ENCODE results near the gene USP35.
A peak's percentile ranks its signal among the peaks of the same experiment; 100 is the strongest.
"Not testable (repeated sequence)": the region's sequence is repeated elsewhere in the genome, so short reads cannot be mapped to it uniquely, and the experiment has no call there.

The USP35 gene

GRCh38 chr11:78216021-78216420 lies 27.3 kb downstream of the USP35 start:
- no peak for DNase-seq (ENCODE audit: low spot score)

GRCh38 chr11:78216571-78217287 lies 28.0 kb downstream of the USP35 start:
- no peak for DNase-seq (ENCODE audit: low spot score)

GRCh38 chr11:78217650-78218541 lies 29.2 kb downstream of the USP35 start:
- no peak for DNase-seq (ENCODE audit: low spot score)

GRCh38 chr11:78218707-78219492 lies 30.2 kb downstream of the USP35 start:
- no peak for DNase-seq (ENCODE audit: low spot score)

GRCh38 chr11:78219493-78220217 lies 30.9 kb downstream of the USP35 start:
- DNase-seq (ENCODE audit: low spot score) = no peak

GRCh38 chr11:78220218-78221157 lies 31.8 kb downstream of the USP35 start:
- no peak for DNase-seq (ENCODE audit: low spot score)

- DNase-seq (ENCODE audit: low spot score) = no peak
These were observed 32.9 kb downstream of the USP35 start for GRCh38 chr11:78221396-78222315.

- DNase-seq (ENCODE audit: low spot score) = not testable (repeated sequence)
These were observed 34.0 kb downstream of the USP35 start for GRCh38 chr11:78222726-78223125.

GRCh38 chr11:78223320-78223954 lies 34.7 kb downstream of the USP35 start:
- DNase-seq (ENCODE audit: low spot score) = no peak

- no peak for DNase-seq (ENCODE audit: low spot score)
These were observed 35.8 kb downstream of the USP35 start for GRCh38 chr11:78224506-78224905.

- no peak for DNase-seq (ENCODE audit: low spot score)
These were observed 36.2 kb downstream of the USP35 start for GRCh38 chr11:78224906-78225420.

- no peak for DNase-seq (ENCODE audit: low spot score)
These were observed 38.3 kb downstream of the USP35 start for GRCh38 chr11:78226684-78227680.

GRCh38 chr11:78227921-78228320 lies 39.2 kb downstream of the USP35 start:
- DNase-seq (ENCODE audit: low spot score) = no peak

GRCh38 chr11:78228467-78228866 lies 39.7 kb downstream of the USP35 start:
- DNase-seq (ENCODE audit: low spot score) = peak; percentile 30

GRCh38 chr11:78229106-78229505 lies 40.4 kb downstream of the USP35 start:
- no peak for DNase-seq (ENCODE audit: low spot score)

- no peak for DNase-seq (ENCODE audit: low spot score)
These were observed 41.6 kb downstream of the USP35 start for GRCh38 chr11:78230161-78230877.

- DNase-seq (ENCODE audit: low spot score) = no peak
These were observed 43.3 kb downstream of the USP35 start for GRCh38 chr11:78231962-78232501.
